Activated CD4-positive, alpha-beta T cell treated with anti-CD3 and anti-CD28 coated beads for 24 hours (primary cell): ENCODE data around the gene FRMD4A.

Experiments used
- DNase-seq, 2 donors: peaks; one replicate each; pipeline ENCODE4 v3.0.0-alpha.2; 2020; ENCODE audit warnings: low read depth in 2 of 2

The FRMD4A gene

DNA sequence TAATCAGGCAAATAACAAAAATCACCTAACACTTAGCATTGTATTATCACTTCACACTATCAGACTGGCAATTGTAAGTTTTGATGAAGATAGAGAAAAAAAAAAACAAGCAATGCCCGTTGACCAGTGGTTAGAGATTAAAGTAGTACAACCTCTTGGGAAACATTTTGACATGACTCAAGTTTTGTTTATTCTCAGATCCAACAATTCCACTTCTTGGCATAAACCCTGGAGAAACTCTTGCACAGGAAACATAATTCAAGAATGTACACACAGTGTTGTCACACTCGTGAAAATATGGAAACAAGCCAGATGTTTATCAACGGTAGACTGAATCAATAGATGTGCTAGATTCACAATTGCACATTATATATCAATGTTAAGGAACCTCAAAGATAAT, 37.2 kb downstream of the FRMD4A start:
- no peak for DNase-seq

DNA sequence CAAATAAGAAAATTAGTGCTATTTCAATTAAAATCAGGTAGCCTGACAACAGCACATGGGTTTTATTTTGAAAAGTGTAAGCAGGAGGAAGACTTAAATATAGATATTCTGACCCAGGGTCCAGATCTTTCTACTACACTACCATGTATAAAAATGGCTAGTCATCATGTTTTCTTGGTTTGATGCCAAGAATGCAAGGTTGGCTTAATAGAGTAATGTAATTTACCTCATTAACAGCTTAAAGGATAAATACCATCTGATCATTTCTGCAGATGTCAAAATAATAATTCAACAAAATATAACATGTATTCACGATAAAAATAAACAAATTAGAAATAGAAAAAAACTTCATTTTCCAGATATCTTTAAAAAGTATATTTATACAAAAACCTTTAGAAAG, 39.4 kb downstream of the FRMD4A start:
- no peak for DNase-seq

DNA sequence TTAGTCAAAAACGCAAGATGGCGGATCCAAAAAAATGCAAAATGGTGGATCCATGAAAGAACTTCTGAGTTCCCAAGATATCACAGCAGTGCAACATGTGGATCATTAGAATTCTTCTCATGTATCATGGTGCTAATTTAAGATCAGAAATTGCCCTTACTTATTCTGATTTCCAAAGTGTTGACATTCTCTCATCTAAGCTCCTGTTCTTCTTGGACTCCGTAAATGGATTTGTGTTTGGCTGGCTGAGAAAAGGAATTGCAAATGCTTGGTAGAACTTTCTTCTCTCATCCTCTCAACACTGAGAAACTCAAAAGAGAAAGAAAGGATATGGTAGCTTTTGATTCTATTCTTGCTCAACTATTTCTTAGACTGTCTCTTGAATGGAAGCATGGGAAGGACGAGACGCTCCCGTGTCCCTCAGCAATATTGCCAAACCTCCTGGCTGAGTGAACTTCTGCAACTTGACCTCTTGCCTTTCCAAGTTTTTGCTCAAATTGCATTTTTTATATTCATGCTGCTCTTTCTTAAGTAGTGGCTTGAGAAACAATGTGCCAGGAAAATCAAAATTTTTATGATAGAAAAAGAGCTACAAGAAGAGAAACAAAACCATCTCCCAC, 44.7 kb downstream of the FRMD4A start:
- no peak for DNase-seq

DNA sequence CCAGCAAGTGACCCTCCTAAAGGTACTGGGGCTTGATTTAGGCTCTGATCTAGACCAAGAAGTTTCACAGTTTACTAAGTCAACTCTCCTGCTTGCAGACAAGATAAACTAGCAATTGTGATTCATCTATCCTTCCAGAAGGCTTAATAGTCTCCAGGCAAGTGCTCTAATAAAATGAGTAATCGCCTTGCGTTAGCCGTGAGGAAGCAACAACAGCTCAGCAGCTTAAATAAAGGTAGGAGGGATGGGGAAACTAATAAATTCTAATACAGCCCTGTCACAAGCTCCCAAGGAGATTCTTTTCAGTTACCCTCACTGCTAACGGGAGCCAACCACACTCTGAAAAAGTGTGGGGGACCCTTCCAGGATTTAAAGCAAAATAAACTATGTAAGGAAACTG, 48.4 kb downstream of the FRMD4A start:
- DNase-seq = no peak

DNA sequence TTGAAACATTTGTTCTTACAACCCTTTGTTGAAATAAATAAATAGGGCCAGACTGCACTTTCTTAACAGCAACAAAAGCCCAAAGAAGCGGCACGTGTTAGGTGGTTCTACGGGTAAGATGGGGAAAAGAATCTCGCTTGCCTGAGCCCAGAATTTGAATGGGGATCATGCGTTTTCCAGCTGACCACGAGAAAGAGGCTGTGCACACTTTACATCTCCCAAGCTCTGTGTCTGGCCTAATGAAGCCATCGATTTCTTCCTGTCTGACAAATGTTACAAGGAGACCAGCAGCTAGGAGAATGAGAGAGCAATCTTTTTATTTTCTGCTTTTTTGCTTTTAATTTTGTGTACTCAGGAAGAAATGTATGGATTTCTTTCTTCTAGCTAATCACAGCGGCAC, 52.2 kb downstream of the FRMD4A start:
- no peak for DNase-seq

DNA sequence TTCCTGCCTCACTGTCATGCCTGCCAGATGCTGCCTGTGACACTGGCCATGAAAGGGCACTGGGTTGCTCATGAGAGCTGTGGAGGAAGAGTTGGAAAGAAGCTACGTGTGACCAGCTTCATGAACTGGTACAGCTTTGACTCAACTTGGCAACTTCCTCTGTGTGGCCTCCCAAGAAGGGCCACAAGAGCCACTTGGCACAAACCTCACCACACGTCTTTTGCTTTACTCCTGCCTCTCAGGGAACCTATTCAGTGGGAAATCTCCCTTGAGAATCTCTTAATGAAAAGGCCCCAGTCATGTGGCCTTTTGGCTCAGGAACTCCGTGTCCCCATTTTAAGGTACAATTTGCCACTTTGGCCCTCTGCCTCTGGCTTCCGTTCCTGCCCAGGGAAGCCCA, 54.5 kb downstream of the FRMD4A start:
- no peak for DNase-seq

DNA sequence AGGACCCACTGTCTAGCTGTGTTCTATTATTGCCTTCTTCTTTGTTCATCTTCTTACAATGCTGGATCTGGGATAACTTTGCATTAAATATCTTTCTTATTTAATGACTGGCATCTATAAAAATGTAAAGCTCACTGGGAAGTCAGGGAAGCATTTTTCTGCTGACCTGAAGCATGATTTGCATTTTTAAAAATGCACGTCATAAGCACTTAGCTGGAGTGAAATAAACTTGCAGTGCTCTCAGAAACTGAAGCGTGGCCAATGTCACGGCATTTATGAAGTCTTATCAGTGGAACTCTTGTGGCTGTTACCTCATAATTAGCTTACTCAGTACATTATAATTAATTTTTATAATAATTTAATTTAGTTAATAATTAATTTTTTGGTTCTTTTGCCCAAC, 59.1 kb downstream of the FRMD4A start:
- no peak for DNase-seq

DNA sequence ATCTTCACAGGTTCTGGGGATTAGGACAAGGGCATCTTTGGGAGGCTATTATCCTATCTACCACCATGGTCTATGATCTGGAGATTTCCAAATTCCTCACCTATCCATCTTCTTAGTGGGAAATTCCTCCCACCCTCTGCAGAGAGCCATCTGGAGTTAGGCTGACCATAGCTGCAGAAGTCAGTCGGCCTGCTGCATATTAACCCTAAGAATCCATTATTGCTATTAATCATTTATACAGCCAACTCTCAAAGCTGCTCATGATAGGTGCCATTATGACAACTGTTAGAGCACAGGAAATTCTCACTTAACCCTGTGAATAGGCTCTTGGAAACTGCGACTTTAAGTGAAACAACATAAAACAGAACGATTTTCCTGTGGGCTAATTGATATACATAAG, 60.4 kb downstream of the FRMD4A start:
- DNase-seq = no peak

DNA sequence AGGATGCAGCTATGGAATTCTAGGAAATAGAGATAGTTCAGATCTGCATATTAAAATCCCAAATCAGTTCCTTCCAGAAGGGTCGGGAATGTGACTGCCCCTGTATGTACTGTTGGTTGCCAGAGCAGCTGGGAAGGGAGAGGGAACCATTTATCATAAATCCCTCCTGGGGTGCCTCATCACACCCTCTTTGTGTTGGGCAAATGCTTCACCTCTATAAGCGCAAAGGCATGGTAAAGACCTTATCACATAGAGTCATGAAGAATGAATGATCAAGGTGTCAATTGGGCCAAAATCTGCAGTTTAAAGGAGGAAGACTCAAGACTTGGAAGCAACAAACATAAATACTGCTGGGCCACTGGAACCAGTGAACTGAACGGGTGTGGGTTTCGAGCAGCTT, 65.0 kb downstream of the FRMD4A start:
- DNase-seq = no peak

DNA sequence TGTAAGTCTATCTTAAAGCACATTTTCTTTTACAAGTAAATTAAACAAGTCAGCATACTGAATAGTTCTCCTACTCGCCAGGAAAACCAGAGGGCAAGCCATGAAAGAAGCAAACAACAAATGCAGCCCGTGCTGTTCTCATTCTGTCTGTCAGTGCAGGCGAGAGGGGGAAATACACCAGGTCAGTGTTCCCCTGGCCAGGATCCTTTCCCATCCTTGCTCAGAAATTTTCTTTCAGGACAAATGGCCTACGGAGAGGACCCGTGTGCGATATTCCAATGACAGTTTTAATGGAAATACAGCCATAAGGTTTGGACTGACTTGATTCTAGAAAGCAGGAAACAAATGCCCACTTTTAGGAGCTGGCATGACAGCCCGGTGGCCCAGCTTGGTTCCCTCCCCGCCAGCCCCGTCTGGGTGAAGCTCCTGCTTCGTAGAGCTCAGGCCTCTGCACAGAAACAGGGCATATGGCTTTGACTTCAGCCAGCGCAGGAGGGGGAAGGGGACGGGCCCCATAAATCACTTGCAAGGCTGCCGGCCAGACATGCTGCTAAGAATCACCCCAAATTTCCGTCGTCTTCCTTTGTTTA, 67.8 kb downstream of the FRMD4A start:
- DNase-seq = no peak

DNA sequence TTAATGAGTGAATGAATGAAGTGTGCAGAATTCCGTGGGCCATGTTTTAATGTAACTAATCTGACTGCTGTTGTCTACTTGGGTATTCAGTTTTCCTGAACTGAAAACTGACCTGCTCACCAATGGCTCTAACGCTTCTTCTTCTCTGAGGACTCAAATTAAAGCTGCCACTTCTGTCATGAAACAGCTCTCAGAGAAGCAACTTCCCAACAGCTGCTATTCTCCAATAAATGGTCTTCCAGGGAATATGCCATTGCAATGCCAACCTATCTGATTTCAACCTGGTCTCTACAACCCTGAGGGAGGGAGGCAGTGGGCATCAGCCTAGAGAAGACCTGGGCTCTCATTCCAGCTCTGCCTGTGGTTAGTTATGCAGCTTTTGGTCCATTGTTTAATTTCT, 69.4 kb downstream of the FRMD4A start:
- DNase-seq = no peak

DNA sequence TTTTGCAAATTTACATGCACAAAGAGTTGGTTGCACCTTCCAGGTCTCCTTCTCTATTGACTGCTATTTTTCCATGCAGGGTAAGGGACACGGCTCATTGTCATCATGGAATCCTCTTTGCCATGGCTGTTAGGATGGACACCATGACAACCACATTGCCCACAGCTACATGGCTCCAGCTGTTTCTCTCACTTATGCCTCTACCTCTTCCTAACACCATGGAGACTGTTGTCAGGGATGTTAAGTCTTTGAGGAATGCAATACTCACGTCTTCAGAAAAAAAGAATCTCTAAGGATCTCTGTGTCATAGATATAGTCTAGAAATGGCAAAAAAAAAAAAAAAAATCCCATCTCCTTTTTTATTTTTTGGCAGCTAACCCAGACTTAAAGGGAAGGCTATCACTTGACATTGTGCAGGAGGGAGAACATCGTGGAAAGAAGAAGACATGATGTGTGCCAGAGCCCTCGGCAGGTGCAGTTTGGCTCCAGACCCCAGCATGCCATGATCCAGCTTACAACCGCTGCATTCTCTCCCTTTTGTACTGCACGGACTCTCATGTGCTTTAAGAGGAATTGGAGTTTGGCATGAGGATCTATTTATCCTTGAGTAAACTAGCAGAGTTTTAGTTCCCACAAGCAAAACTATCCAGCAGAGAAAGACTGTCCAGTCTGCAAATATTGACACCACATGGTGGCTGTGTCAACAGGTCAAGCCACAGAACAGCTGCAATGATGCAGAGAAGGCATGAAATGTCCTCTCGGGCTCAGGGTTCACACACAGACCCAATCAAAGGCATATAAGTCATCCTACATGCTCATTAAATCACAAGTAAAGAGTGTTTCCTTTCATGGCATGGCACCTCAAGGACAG, 70.8 kb downstream of the FRMD4A start:
- no peak for DNase-seq

DNA sequence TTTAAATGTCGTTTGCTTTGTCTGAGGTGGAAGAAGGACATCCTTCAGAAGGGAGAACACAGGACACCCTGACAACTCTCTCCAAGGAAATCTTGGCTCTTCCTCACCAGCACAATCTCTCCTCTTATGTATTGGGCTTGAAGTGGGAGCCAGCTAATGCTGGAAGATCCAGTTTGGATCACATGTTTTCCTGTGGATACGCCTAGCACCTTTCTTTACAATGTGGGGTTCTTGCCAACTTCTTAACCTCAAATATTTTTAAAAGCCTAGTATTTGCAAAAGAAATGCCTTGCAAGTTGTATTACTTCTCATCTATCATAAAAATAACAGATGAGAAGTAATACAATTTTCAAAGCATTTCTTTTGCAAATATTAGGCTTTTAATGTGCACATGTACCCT, 76.4 kb downstream of the FRMD4A start:
- no peak for DNase-seq

DNA sequence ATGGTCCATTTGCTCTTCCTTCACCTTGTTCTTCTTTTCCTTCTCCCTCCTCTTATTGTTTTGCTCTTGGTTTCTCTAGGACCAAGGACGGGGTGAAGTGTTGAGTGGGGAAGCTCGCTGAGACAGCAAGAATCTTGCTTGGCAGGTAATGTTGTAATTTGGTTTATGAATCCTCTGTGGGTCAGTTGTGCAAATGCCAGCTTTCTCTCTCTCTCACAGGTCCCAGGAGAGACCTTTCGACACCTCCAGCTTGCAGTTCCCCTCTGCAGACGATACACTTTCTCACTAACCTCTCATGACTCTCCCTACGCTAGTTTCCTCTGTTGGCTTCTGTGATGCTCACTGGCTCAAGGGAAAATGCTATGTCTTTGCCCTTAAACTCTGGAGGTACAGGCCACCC, 77.0 kb downstream of the FRMD4A start:
- DNase-seq = no peak

DNA sequence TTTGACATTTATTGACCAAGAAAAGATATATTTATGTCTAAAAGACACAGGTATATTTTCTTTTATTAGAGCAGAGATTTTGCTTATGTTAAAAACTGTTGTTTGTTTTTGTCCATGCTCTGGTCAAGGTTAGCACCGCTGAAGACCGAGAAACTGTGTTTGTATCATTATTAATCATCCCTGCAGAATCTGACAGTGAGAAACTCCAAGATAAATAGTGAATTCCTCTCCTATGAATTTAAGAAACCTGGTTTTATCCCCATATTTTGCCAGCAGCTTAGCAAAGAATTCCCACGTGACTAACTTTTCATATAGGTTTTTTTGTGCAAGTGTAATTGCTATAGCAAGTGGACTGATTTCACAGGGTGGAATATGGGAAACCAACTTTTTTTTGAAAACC, 77.6 kb downstream of the FRMD4A start:
- no peak for DNase-seq

DNA sequence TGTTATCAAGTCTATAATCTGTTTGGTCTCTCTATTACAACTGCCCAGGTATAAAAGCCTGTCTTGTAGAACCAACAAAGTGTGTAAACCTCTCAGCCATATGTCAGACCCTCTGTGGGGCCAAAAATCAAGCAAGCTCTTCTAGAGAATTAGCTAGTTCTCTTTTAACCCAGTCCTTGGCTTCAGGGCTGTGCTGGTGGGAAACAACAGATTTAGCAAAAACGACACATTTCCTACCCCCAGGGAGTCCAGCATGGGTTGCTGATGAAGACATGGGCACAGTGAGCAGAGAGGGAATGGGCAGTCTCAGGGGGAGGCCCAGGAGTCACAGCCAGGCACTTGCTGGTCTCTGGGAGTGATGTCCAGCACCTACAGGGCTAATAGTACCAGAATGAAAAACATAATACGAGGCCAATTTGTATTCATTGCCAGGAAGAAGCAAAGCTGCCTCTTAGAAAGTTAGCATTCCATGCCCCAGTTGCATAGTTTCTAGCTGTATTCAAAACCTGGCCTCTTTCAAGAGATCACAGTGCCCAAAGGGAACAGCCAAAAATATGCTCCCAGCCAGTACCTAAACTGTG, 80.1 kb downstream of the FRMD4A start:
- DNase-seq = no peak

DNA sequence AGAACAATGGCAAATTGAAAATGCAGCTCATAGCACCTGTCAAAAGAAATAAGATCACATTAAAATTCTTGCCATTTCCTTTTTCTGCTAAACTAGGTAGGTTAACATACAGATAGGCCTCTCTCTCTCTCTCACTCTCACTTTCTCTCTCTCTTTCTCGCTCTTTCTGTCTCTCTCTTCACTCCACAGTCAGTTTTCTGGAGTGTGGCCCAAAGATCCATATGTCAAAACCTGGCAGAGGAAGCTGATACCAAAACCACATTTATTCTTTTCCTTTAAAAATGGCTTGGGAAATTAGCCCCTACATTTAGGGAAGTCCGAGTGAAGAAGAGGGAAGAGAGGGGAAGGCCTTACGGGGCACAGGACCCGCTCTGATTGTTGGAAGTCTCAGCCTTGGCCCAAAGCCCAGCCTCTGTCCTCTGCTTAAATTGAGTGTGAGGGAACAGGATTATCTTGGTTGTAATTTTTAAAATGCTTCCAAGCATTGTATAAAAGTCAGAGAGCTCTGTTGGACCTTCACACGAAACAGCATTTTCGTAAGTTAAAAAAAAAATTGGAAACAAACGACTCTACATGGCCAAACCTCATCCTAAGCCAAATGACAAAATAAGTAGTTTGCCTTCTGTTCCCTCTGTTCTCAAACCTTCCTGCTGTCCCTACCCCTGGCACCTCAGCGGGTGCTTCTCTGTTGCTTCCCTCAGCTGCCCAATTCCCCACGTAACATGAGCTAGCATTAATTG, 83.2 kb downstream of the FRMD4A start:
- no peak for DNase-seq

DNA sequence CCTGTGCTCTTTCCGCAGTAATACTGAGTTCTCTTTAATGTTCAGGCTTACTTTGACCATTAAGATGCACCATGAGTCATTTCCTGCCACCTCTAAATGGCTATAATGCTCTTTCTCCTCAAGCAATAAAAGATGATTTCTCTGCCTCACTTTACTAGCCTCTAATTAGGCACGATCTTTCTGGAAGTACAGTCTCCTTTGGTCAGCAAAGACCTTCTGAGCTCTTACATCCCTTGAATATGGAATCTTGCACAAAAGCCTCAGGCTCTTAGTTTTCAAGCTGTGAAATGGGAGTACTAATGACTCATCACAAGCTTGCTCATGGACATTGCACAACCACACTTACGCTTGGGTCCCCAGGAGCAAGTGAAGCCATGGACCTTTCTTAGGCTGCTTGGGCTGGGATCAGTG, 85.9 kb downstream of the FRMD4A start:
- DNase-seq = no peak

DNA sequence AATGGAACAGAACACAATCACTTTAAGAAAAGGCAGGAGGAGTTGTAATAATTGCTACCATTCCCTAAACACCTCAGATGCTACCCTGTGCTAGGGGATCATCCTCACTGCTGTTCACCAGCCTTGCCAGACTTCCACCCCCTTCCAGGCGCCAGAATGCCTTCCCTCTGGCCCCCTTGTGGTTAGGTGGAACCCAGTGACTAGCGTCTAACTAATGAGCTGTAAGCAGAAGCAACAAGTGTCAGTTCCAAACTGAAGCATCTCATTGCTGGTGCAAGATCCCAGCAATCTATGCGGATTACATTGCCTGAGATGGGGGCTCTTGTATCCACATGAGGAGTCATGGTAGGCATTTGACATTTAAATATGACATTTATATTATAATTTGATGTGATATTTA, 86.6 kb downstream of the FRMD4A start:
- no peak for DNase-seq

DNA sequence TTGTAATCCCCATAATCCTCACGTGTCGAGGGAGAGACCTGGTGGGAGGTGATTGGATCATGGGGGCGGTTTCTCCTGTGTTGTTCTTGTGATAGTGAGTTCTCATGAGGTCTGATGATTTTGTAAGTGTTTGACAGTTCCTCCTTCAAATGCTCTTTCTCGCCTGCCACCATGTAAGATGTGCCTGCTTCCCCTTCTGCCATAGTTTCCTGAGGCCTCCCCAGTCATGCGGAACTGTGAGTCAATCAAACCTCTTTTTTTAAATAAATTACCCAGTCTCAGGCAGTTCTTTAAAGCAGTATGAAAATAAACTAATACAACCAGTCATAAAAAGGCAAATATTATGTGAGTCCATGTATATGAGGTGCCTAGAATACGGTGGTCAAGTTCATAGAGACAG, 87.5 kb downstream of the FRMD4A start:
- DNase-seq = no peak

DNA sequence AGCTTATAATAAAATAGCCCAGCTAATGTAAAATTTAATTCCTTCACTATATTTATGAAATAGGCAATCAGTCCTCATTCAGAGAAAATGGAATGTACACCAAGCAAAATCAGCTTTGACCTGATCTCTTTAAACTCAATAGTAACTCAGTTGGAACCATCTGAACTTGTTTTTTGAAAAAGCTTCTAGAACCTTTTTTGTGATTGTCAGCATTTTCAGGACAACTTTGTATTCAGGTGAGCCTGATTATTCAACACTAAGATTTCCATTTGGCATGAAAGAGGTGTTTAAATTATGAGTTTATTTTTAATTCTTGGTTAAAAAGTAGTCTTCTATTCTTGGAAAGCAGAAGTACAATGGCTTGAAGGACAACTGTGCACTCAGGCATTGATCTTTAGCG, 89.5 kb downstream of the FRMD4A start:
- no peak for DNase-seq
